K562 (cell line): ENCODE measurements around the gene TMEM14C. TPM values are rescaled to one million over a fixed set of nuclear protein-coding genes. Genes with fewer than 3 reads are reported as not detected.

ENCODE experiments used
- CBFA2T3 ChIP-seq: fragments of 450-650 bp; IDR thresholded peaks from 2 replicates; pipeline ENCODE4 v1.6.1; 2017
- DIDO1 ChIP-seq: fragments of 450-650 bp; IDR thresholded peaks from 2 replicates; pipeline ENCODE4 v1.6.1; 2016; ENCODE audit warnings: low read depth, missing biosample characterization, missing genetic modification characterization
- DNMT1 ChIP-seq: fragments of 450-650 bp; IDR thresholded peaks from 2 replicates; pipeline ENCODE4 v1.6.1; 2016; ENCODE audit warnings: antibody characterized with exemption, mild to moderate bottlenecking
- ELF2 ChIP-seq: fragments of 250-450 bp; sonication (Bioruptor Pico); IDR thresholded peaks from 2 replicates; pipeline ENCODE4 v1.5.0; 2021; ENCODE audit warnings: mild to moderate bottlenecking
- HLTF ChIP-seq: fragments of 450-650 bp; IDR thresholded peaks from 2 replicates; pipeline ENCODE4 v1.6.1; 2016
- IRF9 ChIP-seq: fragments of 450-650 bp; IDR thresholded peaks from 2 replicates; pipeline ENCODE4 v1.6.1; 2016; ENCODE audit warnings: missing biosample characterization, missing genetic modification characterization
- KDM1A ChIP-seq, 2 experiments: fragments of 450-650 bp; IDR thresholded peaks; 2 replicates each; pipeline ENCODE4 v1.6.1; 2016; ENCODE audit warnings: mild to moderate bottlenecking in 2 of 2
- KLF1 ChIP-seq: fragments of 450-650 bp; IDR thresholded peaks from 2 replicates; pipeline ENCODE4 v1.6.1; 2016; ENCODE audit warnings: missing genetic modification characterization, missing compliant biosample characterization
- MXI1 ChIP-seq: IDR thresholded peaks from 2 replicates; pipeline ENCODE4 v1.6.1; 2011; ENCODE audit warnings: low read depth, mild to moderate bottlenecking, improper control_type of control experiment, low read length
- NCOA1 ChIP-seq: fragments of 450-650 bp; IDR thresholded peaks from 2 replicates; pipeline ENCODE4 v1.6.1; 2016; ENCODE audit warnings: low read depth
- NR1H2 ChIP-seq: sonication (generic); formaldehyde crosslinking; IDR thresholded peaks from 2 replicates; pipeline ENCODE4 v1.4.0; 2020; ENCODE audit warnings: mild to moderate bottlenecking, missing genetic modification reagents
- NR2C2 ChIP-seq, 2 experiments: fragments of 200-800 bp in 1 of 2; sonication (Bioruptor generic) in 1 of 2; sonication (generic) in 1 of 2; formaldehyde crosslinking in 1 of 2; IDR thresholded peaks; 2 replicates each; pipeline versions ENCODE4 v1.6.1 to v1.8.0; 2016 to 2022; ENCODE audit warnings: mild to moderate bottlenecking in 1 of 2, missing compliant biosample characterization in 1 of 2, missing genetic modification characterization in 1 of 2, missing genetic modification reagents in 1 of 2
- NUFIP1 ChIP-seq: fragments of 450-650 bp; IDR thresholded peaks from 2 replicates; pipeline ENCODE4 v1.6.1; 2018; ENCODE audit not compliant: partially characterized antibody
- POLR2A ChIP-seq: fragments of 450-650 bp; conservative IDR thresholded peaks from 2 replicates; pipeline ENCODE4 v1.6.1; 2016
- RBM14 ChIP-seq: fragments of 200-400 bp; formaldehyde crosslinking; IDR thresholded peaks from 2 replicates; pipeline ENCODE4 v1.6.1; 2018; ENCODE audit warnings: low read depth, mild to moderate bottlenecking, low read length, moderate library complexity, borderline replicate concordance; ENCODE audit not compliant: insufficient read depth
- SP2 ChIP-seq: IDR thresholded peaks from 2 replicates; pipeline ENCODE4 v1.6.1; 2011; ENCODE audit warnings: mild to moderate bottlenecking, low read depth, low read length, moderate library complexity; ENCODE audit not compliant: poor library complexity, severe bottlenecking; ENCODE audit errors: extremely low read depth
- SRSF3 ChIP-seq: fragments of 200-400 bp; formaldehyde crosslinking; IDR thresholded peaks from 2 replicates; pipeline ENCODE4 v1.6.1; 2016; ENCODE audit warnings: mild to moderate bottlenecking, low read length, moderate library complexity; ENCODE audit not compliant: insufficient read depth
- TRIM25 ChIP-seq: fragments of 450-650 bp; IDR thresholded peaks from 2 replicates; pipeline ENCODE4 v1.7.0; 2016; ENCODE audit warnings: borderline replicate concordance
- ZBTB5 ChIP-seq: fragments of 450-650 bp; IDR thresholded peaks from 2 replicates; pipeline ENCODE4 v1.6.1; 2017; ENCODE audit warnings: antibody characterized with exemption
- ZFPM2 ChIP-seq: fragments of 250-450 bp; sonication (Bioruptor Pico); IDR thresholded peaks from 2 replicates; pipeline ENCODE4 v1.5.1; 2022; ENCODE audit warnings: mild to moderate bottlenecking
- ZNF232 ChIP-seq: sonication (generic); formaldehyde crosslinking; IDR thresholded peaks from 2 replicates; pipeline ENCODE4 v1.8.0; 2022; ENCODE audit warnings: mild to moderate bottlenecking, missing genetic modification reagents
- ZNF253 ChIP-seq: fragments of 250-450 bp; sonication (Bioruptor Pico); conservative IDR thresholded peaks from 2 replicates; pipeline ENCODE4 v1.6.1; 2021; ENCODE audit warnings: mild to moderate bottlenecking
- ZNF41 ChIP-seq: fragments of 250-450 bp; sonication (Bioruptor Pico); conservative IDR thresholded peaks from 2 replicates; pipeline ENCODE4 v1.4.0; 2020; ENCODE audit warnings: mild to moderate bottlenecking
- ZNF717 ChIP-seq: fragments of 250-450 bp; sonication (Bioruptor Pico); IDR thresholded peaks from 2 replicates; pipeline ENCODE4 v1.5.0; 2021
- polyA plus RNA-seq, 8 experiments: library from polyadenylated mRNA; depleted of rRNA in 4 of 8; stranded (reverse) in 5 of 8; unstranded in 3 of 8; fragments of >200 nt; fragmentation: Nextera tagmentation in 2 of 8; fragmentation: Illumina TruSeq in 1 of 8; extraction: Ambion mirVana in 2 of 8; extraction: Trizol in 1 of 8; gene quantifications; 2 replicates each; pipeline versions ENCODE4 v1.2.1 to v1.2.3, GENCODE V29; 2011 to 2014; ENCODE audit warnings: inconsistent platforms in 1 of 8, missing spikeins in 1 of 8
- total RNA-seq, 7 experiments: library from RNA; depleted of rRNA in 6 of 7; stranded (reverse); fragments of >200 nt in 6 of 7; fragmentation: Illumina TruSeq in 2 of 7; extraction: Trizol in 2 of 7; gene quantifications; 2 replicates each; pipeline versions ENCODE4 v1.2.1 to v1.2.3, GENCODE V29; 2011 to 2021; ENCODE audit warnings: low replicate concordance in 1 of 7
- TF ChIP-seq, protein P1 (sequence below): fragments of 250-450 bp; sonication (Bioruptor Pico); IDR thresholded peaks from 2 replicates; pipeline ENCODE4 v1.5.1; 2021; ENCODE audit warnings: mild to moderate bottlenecking

TMEM14C gene
- total and polyA plus RNA-seq, 9 of the 15 experiments (the other 6 are each of a cell fraction or from before 2014, with no cell fraction given), result 151 to 496 (median 263) TPM

- no peak for TF ChIP-seq IRF9 (tag)
- no peak for TF ChIP-seq DIDO1 (tag)
- TF ChIP-seq KDM1A (IDR thresholded peaks at IDR 0.05), result peak; percentile 33 to 58; a peak in 3 of 4 replicates
- TF ChIP-seq DNMT1, result no peak
- no peak for TF ChIP-seq ZNF253 (CRISPR knock-in tag)
- no peak for TF ChIP-seq TRIM25
- TF ChIP-seq NUFIP1, result no peak
- TF ChIP-seq ZNF717 (CRISPR knock-in tag), result no peak
- TF ChIP-seq ZNF41 (CRISPR knock-in tag), result no peak
- TF ChIP-seq POLR2A, result peak; percentile 92
- no peak for TF ChIP-seq SRSF3
- TF ChIP-seq ELF2 (CRISPR knock-in tag), result peak; percentile 68
- TF ChIP-seq, protein P1, sequence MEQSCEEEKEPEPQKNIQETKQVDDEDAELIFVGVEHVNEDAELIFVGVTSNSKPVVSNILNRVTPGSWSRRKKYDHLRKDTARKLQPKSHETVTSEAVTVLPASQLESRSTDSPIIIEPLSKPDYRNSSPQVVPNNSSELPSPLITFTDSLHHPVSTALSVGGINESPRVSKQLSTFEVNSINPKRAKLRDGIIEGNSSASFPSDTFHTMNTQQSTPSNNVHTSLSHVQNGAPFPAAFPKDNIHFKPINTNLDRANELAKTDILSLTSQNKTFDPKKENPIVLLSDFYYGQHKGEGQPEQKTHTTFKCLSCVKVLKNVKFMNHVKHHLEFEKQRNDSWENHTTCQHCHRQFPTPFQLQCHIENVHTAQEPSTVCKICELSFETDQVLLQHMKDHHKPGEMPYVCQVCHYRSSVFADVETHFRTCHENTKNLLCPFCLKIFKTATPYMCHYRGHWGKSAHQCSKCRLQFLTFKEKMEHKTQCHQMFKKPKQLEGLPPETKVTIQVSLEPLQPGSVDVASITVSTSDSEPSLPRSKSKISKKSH (CRISPR knock-in tag), result no peak
- TF ChIP-seq KLF1, result no peak
- TF ChIP-seq ZNF232 (CRISPR knock-in tag), result no peak
- no peak for TF ChIP-seq HLTF
- no peak for TF ChIP-seq NR2C2 (CRISPR knock-in tag; IDR thresholded peaks at IDR 0.05)
- peak; percentile 59; the same call in 1 of the 2 replicates for TF ChIP-seq NR2C2 (tag; IDR thresholded peaks at IDR 0.05)
- no peak for TF ChIP-seq RBM14
- TF ChIP-seq CBFA2T3, result peak; percentile 31; the same call in 1 of the 2 replicates
- no peak; the same call in none of the 2 replicates for TF ChIP-seq NCOA1
- no peak for TF ChIP-seq ZBTB5
- no peak for TF ChIP-seq NR1H2 (CRISPR knock-in tag)
- TF ChIP-seq MXI1, result peak; percentile 60; the same call in 1 of the 2 replicates
- TF ChIP-seq SP2, result no peak
- no peak for TF ChIP-seq ZFPM2 (CRISPR knock-in tag)
Measured at GRCh38 chr6:10747251-10747972, 24.5 kb downstream of the TMEM14C start, which contains the start of gene TMEM14B (continued).
